GM19193 (cell line): ENCODE data around the gene CPNE8.

Experiments used
- POLR2A ChIP-seq: IDR thresholded peaks from 4 replicates; pipeline ENCODE4 v1.6.1; 2011; ENCODE audit not compliant: insufficient read depth, insufficient read length; ENCODE audit errors: extremely low read depth

The CPNE8 gene

DNA sequence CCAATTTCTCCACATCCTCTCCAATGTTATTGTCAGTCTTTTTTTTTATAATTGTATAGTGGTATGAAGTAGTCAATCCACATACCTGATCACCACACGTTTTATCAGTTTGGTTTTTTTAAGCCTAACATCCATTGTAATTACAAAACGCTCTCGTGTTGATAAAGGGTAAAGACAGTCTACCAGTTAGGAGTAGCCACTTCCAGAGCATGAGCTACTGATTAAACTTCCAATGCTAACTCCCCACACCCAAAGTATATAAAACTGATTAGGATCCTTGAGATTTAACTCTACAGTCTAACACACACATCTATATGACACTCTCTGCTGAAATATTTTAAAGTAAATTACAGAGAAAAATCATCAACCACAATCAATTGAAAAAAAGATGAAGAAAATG, 20.7 kb downstream of the CPNE8 start:
- TF ChIP-seq POLR2A: no peak

DNA sequence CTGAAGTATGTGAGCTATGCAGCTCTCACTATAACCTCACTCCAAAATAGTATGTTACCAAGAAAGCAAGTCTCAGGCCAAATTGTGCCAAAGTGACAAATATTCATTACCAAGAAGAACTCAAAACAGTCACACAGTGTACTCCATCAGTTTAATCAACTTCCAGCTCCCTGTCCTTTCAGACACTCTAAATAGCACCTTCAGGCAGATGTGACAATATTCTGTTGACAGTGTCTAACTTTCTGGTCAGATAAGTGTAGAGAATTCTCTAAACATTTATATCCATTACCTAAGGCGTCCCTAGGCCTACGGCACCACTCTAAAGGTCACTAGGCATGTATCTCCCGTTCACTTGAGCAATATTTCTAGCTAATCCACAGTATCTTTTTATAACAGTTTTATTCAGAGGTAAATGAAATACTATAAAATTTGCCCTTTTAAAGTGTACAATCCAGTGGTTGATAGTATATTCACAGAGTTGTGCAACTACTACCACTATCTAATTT, 21.7 kb downstream of the CPNE8 start:
- TF ChIP-seq POLR2A: no peak

DNA sequence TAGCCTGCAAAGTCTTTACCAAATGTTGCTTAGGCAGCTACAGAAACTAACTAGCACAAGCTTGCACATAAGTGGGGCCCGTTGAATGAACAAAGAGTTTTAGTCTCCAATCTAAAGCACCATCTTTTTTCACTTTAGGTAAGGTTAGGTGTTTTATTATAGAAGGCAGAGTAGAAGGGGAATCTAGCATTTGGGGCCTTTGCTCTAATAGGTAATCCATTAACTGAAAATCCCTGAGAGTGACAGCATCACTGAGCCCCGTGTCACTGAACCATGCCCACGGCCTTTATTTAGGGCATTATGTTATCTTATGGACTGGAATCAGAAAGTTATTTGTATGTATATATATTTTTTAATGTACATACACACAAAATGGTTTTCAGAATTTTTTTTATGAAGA, 25.1 kb downstream of the CPNE8 start:
- no peak for TF ChIP-seq POLR2A

DNA sequence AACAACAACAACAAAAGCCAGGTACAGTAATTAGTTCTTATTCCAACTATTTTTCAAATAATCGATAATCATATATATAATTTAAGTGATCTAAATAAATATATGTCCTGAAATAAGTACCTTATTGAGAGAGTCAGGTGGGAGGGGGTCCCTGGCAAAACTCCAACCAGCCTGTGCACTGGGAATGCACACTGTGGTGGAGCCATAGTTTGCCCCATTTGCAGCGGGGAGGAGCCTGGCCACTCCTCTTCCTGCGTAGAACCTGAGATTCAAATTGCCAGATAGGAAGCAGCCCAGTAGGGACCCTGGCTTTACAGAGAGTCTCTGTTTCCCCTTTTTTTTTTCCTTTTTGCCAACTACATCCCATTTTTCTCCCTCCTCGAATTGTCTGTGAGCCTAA, 26.4 kb downstream of the CPNE8 start:
- TF ChIP-seq POLR2A: no peak

GRCh38 chr12:38878333-38878705, 27.1 kb downstream of the CPNE8 start:
- TF ChIP-seq POLR2A: no peak

DNA sequence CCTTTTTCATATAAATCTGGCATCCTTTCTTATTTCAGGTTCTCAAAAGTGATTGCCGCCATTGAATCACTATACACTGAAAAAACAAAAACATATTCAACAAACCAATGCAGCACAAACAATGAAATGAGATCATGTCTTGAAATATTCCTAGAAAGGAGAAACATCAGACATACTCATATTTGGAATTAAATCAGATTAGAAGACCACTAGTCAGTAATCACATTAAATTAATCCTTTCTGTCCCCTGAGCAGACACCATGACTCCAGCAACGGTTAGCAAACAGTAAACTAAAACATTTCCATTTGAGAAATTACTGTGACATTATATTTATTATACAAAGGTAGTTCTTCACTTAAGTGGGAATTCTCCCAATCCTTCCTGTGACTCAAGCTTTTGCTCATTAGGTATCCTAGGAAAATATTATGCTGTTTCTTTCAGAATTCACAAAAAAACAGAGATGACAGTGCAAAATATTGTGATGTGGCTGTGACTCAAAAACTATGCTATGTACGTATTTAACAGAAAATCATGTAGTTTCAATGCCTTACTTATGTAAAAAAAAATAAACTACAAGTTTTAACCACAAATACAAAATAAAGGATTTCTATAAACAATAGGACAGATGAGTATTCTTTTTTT, 29.7 kb downstream of the CPNE8 start:
- no peak for TF ChIP-seq POLR2A

DNA sequence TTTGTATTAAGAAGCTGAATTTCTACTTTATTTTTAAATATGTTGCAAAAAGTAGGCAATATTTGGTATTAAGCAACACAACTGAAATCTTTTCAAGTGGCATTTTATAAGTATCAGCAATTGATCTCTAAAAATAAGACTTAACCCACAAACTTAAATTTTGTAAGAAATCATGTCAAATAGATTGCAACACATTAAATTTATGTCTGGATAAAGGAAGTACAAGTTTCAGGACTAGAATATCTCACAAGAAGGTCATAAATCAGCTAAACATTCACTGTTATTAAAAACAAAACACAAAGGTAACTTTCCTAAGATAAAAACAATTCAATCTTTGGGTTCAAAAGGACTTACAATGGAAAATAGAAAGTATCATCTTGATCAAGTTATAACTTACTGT, 32.8 kb downstream of the CPNE8 start:
- no peak for TF ChIP-seq POLR2A

DNA sequence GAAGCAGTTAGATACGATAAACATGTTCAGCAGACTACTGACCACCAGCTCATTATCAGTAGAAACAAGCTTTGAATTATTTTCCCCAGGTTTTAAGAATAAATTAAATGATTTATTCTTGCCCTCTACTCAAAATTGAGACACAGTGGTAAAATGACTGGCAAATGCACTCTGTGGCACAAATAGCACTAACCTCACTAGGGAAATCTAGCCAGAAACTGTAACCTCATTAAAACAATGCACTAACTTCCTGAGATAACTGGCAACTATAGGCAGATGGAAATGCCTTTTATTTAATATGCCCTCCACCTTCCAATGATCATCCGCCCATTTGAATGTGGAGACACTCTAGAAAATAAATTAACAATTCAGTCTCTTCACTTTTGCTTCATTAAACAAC, 33.2 kb downstream of the CPNE8 start:
- no peak for TF ChIP-seq POLR2A

DNA sequence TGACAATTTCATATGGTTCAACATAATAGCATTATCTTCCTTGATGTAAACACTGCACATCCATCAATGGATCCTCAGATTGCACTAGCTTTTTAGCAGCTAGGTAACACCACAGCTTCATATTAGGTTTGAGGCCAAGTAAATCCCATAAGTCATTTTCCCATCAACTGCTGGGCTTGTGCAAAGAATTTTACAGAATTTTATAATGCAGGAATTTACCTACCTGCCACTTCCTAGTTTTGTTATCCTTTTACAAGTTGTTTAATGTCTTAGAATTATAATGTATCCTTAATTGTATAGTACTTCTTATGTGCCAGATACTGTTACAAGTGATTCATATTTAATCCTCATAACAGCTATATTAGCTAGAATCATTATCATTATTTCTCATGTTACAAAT, 36.4 kb downstream of the CPNE8 start:
- no peak for TF ChIP-seq POLR2A

GRCh38 chr12:38850461-38850860, 54.9 kb downstream of the CPNE8 start:
- TF ChIP-seq POLR2A: no peak

DNA sequence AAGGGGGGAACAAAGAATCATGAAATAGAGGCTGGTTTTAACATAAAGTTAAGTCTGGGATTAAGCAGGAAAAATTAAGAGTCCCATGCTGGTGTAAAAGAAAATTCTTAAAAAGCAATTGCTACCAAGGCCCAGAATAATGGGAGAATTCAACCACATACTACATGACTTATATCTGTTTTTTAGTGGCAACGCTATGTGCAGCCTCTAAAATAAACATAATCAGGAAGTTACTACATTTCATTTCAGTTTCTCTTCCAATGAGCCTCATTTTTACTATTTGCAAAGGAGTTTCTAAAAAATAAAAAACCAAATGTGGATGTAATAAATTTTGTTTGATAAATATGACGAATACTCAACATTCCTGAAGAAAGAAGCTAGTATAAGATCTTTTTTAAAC, 58.1 kb downstream of the CPNE8 start:
- TF ChIP-seq POLR2A: no peak

DNA sequence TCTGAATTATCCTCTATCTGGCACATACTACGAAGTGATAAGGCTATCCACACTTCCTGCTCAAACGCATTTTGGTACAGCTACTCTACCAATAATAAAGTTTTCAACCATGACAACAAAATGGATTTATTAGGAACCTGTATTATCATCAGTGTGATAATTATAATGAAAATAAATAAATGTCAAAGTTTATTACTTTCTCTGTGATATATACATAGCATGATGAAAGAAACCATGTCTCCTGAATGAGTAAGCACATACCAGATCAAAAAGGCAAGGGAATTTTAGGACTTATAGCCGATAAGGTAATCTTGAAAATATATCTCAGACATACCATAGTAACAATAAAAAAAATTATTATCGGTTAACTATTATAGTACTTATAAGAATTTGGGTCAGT, 61.1 kb downstream of the CPNE8 start:
- no peak for TF ChIP-seq POLR2A

GRCh38 chr12:38838056-38838850, 67.1 kb downstream of the CPNE8 start:
- no peak for TF ChIP-seq POLR2A

DNA sequence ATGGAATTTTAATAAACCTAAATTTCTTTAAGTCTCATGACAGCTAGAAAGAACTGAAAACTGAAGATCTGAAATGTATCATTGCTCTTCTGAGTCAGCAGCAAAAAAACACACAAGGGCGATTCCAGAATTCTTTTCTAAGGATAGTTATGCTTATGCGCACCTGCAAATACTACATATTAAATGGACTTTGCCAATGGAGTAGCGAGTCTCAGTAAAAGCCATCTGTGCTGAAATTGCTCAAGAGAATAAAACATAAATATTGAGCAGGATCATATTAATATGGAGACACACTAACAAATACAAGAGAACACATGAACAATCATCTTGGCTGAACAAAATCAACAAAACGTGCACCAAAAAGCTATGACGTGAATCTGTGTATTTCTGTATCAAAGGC, 73.7 kb downstream of the CPNE8 start:
- no peak for TF ChIP-seq POLR2A

- TF ChIP-seq POLR2A: no peak
Measured at GRCh38 chr12:38825006-38825405, 80.4 kb downstream of the CPNE8 start.

DNA sequence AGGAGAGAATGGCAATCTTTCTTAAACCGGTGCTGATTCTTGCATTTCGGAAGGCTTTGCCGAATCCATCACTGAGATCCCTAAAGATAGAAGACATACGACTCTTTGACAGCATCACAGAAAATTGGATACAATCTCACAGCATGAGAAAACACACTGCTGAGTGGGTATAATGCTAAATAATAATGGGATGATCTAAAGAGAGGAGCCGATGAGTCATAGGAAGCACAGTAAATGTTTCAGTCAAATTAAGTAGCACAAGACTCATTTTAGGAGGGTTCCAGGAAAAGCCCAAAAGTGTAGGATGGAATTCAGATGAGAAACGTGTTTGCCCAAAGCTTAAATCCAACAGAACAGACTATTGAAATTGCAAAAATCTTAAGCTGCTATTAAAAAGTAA, 81.7 kb downstream of the CPNE8 start:
- no peak for TF ChIP-seq POLR2A

DNA sequence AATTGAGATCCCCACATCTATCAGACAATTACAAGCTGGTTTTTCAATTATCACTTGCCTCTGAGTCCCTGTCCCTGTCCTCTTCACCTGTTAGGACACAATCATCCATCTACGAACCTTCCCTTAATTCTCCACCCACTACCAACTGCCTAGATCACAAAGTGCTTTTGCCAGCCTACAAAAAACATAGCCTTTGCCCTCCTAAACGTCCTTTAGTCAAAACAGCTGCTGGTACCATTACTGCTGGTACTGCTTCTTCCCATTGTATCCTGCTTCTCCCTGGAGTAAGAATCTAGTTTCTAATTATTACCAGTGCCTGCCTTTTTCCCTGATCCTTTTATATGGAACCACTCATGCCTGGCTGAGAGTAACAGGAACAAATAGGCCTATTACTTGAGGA, 82.1 kb downstream of the CPNE8 start:
- no peak for TF ChIP-seq POLR2A

DNA sequence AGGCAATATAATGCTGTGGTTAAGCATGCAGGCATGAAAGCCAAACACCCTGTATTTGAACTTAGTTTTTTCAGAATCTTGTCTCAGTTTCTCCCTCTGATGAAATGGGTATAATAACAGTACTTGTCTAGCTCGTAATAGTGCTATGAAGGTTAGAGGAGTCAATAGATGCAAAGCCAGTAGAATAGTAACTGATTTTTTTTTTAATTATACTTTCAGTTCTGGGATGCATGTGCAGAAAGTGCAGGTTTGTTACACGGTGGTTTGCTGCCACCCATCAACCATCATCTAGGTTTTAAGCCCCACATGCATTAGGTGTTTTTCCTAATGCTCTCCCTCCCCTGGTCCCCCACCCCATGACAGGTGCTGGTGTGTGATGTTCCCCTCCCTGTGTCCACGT, 87.4 kb downstream of the CPNE8 start:
- no peak for TF ChIP-seq POLR2A

DNA sequence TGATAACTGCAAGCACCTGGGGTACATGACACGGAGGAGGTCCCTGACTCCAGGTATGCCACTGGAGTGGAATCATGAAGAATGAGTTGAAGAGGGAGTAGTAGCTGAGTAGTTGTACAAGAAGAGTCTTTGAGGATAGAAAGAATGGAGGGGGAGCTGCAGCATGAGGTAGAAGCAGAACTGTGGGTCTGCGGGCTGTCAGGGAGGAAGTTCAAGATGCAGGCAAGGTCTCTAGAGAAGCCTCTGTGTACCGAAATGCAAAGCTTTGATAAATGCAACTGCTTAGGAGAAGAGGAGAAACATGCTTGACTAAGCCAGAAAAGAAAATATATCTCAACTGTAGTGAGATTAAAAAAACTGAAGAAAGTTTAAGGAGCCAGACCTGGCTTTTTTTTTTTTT, 91.5 kb downstream of the CPNE8 start:
- no peak for TF ChIP-seq POLR2A
